ENCODE data around the gene PSEN2. TPM values are rescaled to one million over a fixed set of nuclear protein-coding genes. Genes with fewer than 3 reads are reported as not detected.
"Not testable (repeated sequence)": the region's sequence is repeated elsewhere in the genome, so short reads cannot be mapped to it uniquely, and the experiment has no call there.

Gene PSEN2
- total RNA-seq, 1 experiment from 2014 or later, result 37.5 TPM

DNA sequence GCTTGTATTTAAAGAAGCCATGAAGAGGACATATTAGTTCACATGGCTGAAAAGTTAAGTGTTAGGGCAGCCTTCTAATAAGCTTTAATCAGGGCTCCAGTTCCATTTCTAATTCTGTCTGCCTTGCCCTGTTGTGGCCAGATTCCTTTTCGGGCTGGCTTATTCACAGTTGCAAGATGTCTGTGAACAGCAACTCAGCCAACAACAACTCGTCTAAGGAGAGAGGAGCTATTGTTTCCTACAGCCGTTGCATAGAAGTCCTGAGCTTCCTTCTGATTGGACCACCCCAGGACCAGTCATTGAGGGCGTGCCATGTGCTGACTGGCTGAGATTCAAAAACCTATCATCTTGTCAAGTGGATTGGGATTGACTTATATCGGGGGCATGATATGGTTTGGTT lies 51.1 kb downstream of the PSEN2 start:
- H3K4me1 ChIP-seq, result no peaks in the 10 kb centered on the region
- no peak overlapping the region for H3K4me3 Mint-ChIP-seq (ENCODE audit: unreplicated experiment)
- TF ChIP-seq, protein P1, sequence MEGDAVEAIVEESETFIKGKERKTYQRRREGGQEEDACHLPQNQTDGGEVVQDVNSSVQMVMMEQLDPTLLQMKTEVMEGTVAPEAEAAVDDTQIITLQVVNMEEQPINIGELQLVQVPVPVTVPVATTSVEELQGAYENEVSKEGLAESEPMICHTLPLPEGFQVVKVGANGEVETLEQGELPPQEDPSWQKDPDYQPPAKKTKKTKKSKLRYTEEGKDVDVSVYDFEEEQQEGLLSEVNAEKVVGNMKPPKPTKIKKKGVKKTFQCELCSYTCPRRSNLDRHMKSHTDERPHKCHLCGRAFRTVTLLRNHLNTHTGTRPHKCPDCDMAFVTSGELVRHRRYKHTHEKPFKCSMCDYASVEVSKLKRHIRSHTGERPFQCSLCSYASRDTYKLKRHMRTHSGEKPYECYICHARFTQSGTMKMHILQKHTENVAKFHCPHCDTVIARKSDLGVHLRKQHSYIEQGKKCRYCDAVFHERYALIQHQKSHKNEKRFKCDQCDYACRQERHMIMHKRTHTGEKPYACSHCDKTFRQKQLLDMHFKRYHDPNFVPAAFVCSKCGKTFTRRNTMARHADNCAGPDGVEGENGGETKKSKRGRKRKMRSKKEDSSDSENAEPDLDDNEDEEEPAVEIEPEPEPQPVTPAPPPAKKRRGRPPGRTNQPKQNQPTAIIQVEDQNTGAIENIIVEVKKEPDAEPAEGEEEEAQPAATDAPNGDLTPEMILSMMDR (IDR thresholded peaks at IDR 0.05; ENCODE audit: insufficient read depth in 1 of 2, low read depth in 1 of 2, low read length in 1 of 2, severe bottlenecking in 1 of 2, unreplicated experiment in 1 of 2), result no peak
- no peaks in the 10 kb centered on the region for H3K27me3 ChIP-seq (replicated peaks; ENCODE audit: control insufficient read depth, insufficient read depth, low read length)
- ChIA-PET POLR2A (no interaction called here), CTCF (no interaction called here)
- H3K27me3 Mint-ChIP-seq (ENCODE audit: insufficient read depth, unreplicated experiment), result no peaks in the 10 kb centered on the region
- intact Hi-C loops (cut with micrococcal nuclease; ENCODE audit: unreplicated experiment), result no loop called here
- H3K4me3 ChIP-seq (ENCODE audit: low read depth, low read length), result no peak overlapping the region
- H3K9me3 Mint-ChIP-seq (ENCODE audit: unreplicated experiment), result no peaks in the 10 kb centered on the region
- no TSS peak for BruUV-seq (replicated peaks)
- no peaks in the 10 kb centered on the region for H3K36me3 ChIP-seq (ENCODE audit: control insufficient read depth, insufficient read depth, low read length)
- DNase-seq, result no peak
- no peak overlapping the region for H3K27ac Mint-ChIP-seq (ENCODE audit: unreplicated experiment)
- no peaks in the 10 kb centered on the region for H3K4me1 Mint-ChIP-seq (ENCODE audit: low read depth, unreplicated experiment)
- H3K36me3 Mint-ChIP-seq (ENCODE audit: insufficient read depth, unreplicated experiment), result no peaks in the 10 kb centered on the region
- no peaks in the 10 kb centered on the region for H3K9me3 ChIP-seq

GRCh38 chr1:226929260-226930111 lies 59.1 kb downstream of the PSEN2 start:
- H3K27me3 ChIP-seq (replicated peaks; ENCODE audit: control insufficient read depth, insufficient read depth, low read length); intact Hi-C loops (cut with micrococcal nuclease; ENCODE audit: unreplicated experiment); H3K27me3 Mint-ChIP-seq (ENCODE audit: insufficient read depth, unreplicated experiment); CTCF ChIA-PET; H3K4me1 Mint-ChIP-seq (ENCODE audit: low read depth, unreplicated experiment); H3K4me3 Mint-ChIP-seq (ENCODE audit: unreplicated experiment); H3K27ac Mint-ChIP-seq (ENCODE audit: unreplicated experiment); H3K9me3 ChIP-seq; POLR2A ChIA-PET; H3K4me1 ChIP-seq; H3K36me3 ChIP-seq (ENCODE audit: control insufficient read depth, insufficient read depth, low read length); BruUV-seq (replicated peaks); H3K36me3 Mint-ChIP-seq (ENCODE audit: insufficient read depth, unreplicated experiment); DNase-seq; H3K4me3 ChIP-seq (ENCODE audit: low read depth, low read length): not testable (repeated sequence)
- peaks cover 13% of the 10 kb centered on the region for H3K9me3 Mint-ChIP-seq (ENCODE audit: unreplicated experiment)

- no peaks in the 10 kb centered on the region for H3K27me3 Mint-ChIP-seq (ENCODE audit: insufficient read depth, unreplicated experiment)
- Histone ChIP-seq H3K4me3 (ENCODE audit: low read depth, low read length) (no peak overlapping the region), H3K4me1 (peaks cover 14% of the 10 kb centered on the region), H3K27me3 (replicated peaks; ENCODE audit: control insufficient read depth, insufficient read depth, low read length) (no peaks in the 10 kb centered on the region), H3K9me3 (peaks cover 6% of the 10 kb centered on the region), H3K36me3 (ENCODE audit: control insufficient read depth, insufficient read depth, low read length) (no peaks in the 10 kb centered on the region)
- POLR2A ChIA-PET, result no interaction called here
- DNase-seq, result no peak
- H3K36me3 Mint-ChIP-seq (ENCODE audit: insufficient read depth, unreplicated experiment), result peaks cover 20% of the 10 kb centered on the region
- H3K4me3 Mint-ChIP-seq (ENCODE audit: unreplicated experiment), result no peak overlapping the region
- H3K27ac Mint-ChIP-seq (ENCODE audit: unreplicated experiment), result no peak overlapping the region
- CTCF ChIA-PET, result no interaction called here
- TF ChIP-seq, protein P1 (IDR thresholded peaks at IDR 0.05; ENCODE audit: insufficient read depth in 1 of 2, low read depth in 1 of 2, low read length in 1 of 2, severe bottlenecking in 1 of 2, unreplicated experiment in 1 of 2), result no peak
- intact Hi-C loops (cut with micrococcal nuclease; ENCODE audit: unreplicated experiment), result no loop called here
- peaks cover 11% of the 10 kb centered on the region for H3K4me1 Mint-ChIP-seq (ENCODE audit: low read depth, unreplicated experiment)
- no TSS peak for BruUV-seq (replicated peaks)
- peaks cover 27% of the 10 kb centered on the region for H3K9me3 Mint-ChIP-seq (ENCODE audit: unreplicated experiment)
Observed at GRCh38 chr1:226934483-226935237, 64.2 kb downstream of the PSEN2 start.

Data from Caco-2 (cell line).